ENCODE data around the gene EME2.

DNA sequence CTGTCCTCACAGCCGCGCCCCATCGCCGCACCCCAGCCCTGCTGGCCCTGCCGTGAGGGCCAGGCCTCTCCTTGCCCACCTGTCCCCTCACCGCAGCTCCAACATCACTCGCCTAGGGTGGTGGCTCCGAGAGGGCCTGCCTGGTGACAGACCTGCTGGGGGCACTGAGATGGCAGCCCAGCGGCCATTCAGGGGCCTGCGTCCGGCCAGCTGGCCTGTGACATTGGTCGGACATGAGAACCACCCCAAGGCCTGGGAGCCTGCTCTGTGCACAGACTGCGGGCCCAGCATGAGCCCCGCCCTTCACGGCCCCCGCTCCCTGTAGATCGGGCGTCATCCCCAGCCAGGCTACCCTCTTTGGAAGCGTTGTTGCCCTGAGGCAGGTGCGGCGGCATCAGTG lies 13.1 kb upstream of the EME2 start:
- TF ChIP-seq POLR2AphosphoS5 (IDR thresholded peaks at IDR 0.05; ENCODE audit: low read depth, low read length) = no peak
- TF ChIP-seq POLR2A (IDR thresholded peaks at IDR 0.05; ENCODE audit: low read depth, low read length) = no peak
- no peak for TF ChIP-seq TAF1 (IDR thresholded peaks at IDR 0.05; ENCODE audit: borderline replicate concordance, low read depth, low read length)
